Measurements from ENCODE around the gene EVI5. TPM values are rescaled to one million over a fixed set of nuclear protein-coding genes. Genes with fewer than 3 reads are reported as not detected.
A peak's percentile ranks its signal among the peaks of the same experiment; 100 is the strongest.

Gene EVI5
- total RNA-seq, 1 experiment from 2014 or later: 38.2 TPM

GRCh38 chr1:92831368-92831761 is 46.5 kb upstream of the EVI5 start:
- H3K9me3 ChIP-seq (ENCODE audit: low read length): no peaks in the 10 kb centered on the region
- ATAC-seq: no peak
- H3K27me3 ChIP-seq (ENCODE audit: low read length): no peaks in the 10 kb centered on the region
- DNase-seq: no peak
- H2AFZ ChIP-seq (ENCODE audit: low read length): peak overlapping the region; percentile 72
- H3K27ac ChIP-seq (ENCODE audit: low read length): no peak overlapping the region
- H3K4me1 ChIP-seq (ENCODE audit: insufficient read depth, low read length): peaks cover 20% of the 10 kb centered on the region
- no peaks in the 10 kb centered on the region for H3K9me2 ChIP-seq (replicated peaks; ENCODE audit: low read length)
- H4K20me1 ChIP-seq (ENCODE audit: low read length): peaks cover 42% of the 10 kb centered on the region
- peaks cover 46% of the 10 kb centered on the region for H3K79me2 ChIP-seq (ENCODE audit: low read length)
- H3K9ac ChIP-seq (ENCODE audit: low read length): no peak overlapping the region
- TF ChIP-seq CTCF (conservative IDR thresholded peaks at IDR 0.05; ENCODE audit: low read depth, low read length): no peak
- no peak for TF ChIP-seq EZH2 (IDR thresholded peaks at IDR 0.05; ENCODE audit: low read length, unreplicated experiment)
- no peak for TF ChIP-seq EZH2phosphoT487 (IDR thresholded peaks at IDR 0.05; ENCODE audit: borderline replicate concordance, low read length)
- H3K4me2 ChIP-seq (ENCODE audit: low read length): peak overlapping the region; percentile 88
- CTCF ChIA-PET: interaction anchor here (0.7 to 1.6 kb wide), 3 partner anchors 47 to 521 kb away, joined by 5 to 7 read pairs (median 6); no protein-coding TSS in a partner anchor
- H3K36me3 ChIP-seq (ENCODE audit: low read depth, low read length): peaks cover 41% of the 10 kb centered on the region
- POLR2A ChIA-PET (ENCODE audit: unreplicated experiment): interaction anchor here (1.1 kb wide), 1 partner anchor 46 kb away, joined by 3 read pairs; no protein-coding TSS in a partner anchor
- no peaks in the 10 kb centered on the region for H3F3A ChIP-seq (ENCODE audit: low read length, unreplicated experiment)
- peak overlapping the region; percentile 98 for H3K4me3 ChIP-seq (ENCODE audit: low read length)
- intact Hi-C loops (cut with micrococcal nuclease): loop anchor here (2.0 to 5.0 kb wide), 2 partner anchors 47 to 84 kb away; partner anchors contain the start of gene EVI5
- BruUV-seq (replicated peaks): TSS peak; percentile 64

DNA sequence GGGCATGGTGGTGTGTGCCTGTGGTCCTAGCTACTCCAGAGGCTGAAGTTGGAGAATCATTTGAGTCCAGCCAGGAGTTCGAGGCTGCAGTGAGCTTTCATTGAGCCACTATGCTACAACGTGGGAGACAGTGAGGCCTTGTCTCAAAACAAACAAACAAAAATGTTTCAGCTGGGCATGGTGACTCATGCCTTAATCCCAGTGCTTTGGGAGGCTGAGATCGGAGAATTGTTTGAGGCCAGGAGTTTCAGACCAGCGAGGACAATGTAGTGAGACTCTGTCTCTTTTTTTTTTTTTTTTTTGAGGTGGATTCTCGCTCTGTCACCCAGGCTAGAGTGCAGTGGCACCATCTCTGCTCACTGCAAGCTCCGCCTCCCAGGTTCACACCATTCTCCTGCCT is 41.9 kb upstream of the EVI5 start:
- Histone ChIP-seq H3K9me3 (ENCODE audit: low read length) (no peaks in the 10 kb centered on the region), H4K20me1 (ENCODE audit: low read length) (no peaks in the 10 kb centered on the region), H2AFZ (ENCODE audit: low read length) (no peak overlapping the region), H3K36me3 (ENCODE audit: low read depth, low read length) (no peaks in the 10 kb centered on the region), H3K79me2 (ENCODE audit: low read length) (peaks cover under 1% of the 10 kb centered on the region; the same call in 1 of the 2 replicates), H3K4me3 (ENCODE audit: low read length) (no peak overlapping the region), H3F3A (ENCODE audit: low read length, unreplicated experiment) (no peaks in the 10 kb centered on the region), H3K4me1 (ENCODE audit: insufficient read depth, low read length) (no peaks in the 10 kb centered on the region), H3K4me2 (ENCODE audit: low read length) (no peak overlapping the region), H3K9ac (ENCODE audit: low read length) (no peak overlapping the region), H3K27ac (ENCODE audit: low read length) (no peak overlapping the region), H3K9me2 (replicated peaks; ENCODE audit: low read length) (no peaks in the 10 kb centered on the region), H3K27me3 (ENCODE audit: low read length) (no peaks in the 10 kb centered on the region)
- no TSS peak for BruUV-seq (replicated peaks)
- ChIA-PET POLR2A (ENCODE audit: unreplicated experiment) (no interaction called here), CTCF (no interaction called here)
- ATAC-seq (no peak), DNase-seq (peak; percentile 49)
- intact Hi-C loops (cut with micrococcal nuclease): no loop called here
- TF ChIP-seq EZH2phosphoT487 (IDR thresholded peaks at IDR 0.05; ENCODE audit: borderline replicate concordance, low read length) (no peak), EZH2 (IDR thresholded peaks at IDR 0.05; ENCODE audit: low read length, unreplicated experiment) (no peak), CTCF (conservative IDR thresholded peaks at IDR 0.05; ENCODE audit: low read depth, low read length) (no peak)

DNA sequence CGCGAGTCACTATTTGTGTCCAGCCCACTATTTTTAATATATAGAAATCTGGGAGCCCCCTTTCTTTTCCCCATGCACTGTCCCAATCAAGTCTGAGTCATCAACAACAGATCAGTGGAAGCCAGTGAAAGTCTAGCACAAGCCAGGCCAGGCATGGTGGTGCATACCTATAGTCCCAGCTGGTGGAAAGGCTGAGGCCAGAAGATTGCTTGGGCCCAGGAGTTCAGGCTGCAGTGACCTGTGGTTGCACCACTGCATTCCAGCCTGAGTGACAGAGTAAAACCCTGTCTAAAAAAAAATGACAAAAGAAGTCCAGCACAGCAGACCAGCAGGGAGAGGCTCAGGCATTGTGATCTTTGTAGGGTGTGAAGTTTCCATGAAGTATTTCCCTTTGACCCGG is 38.0 kb upstream of the EVI5 start:
- POLR2A ChIA-PET (ENCODE audit: unreplicated experiment): no interaction called here

More for the DNA sequence above, 38.0 kb upstream of the EVI5 start:
- no peaks in the 10 kb centered on the region for H3K9me3 ChIP-seq (ENCODE audit: low read length)
- ATAC-seq (no peak), DNase-seq (peak; percentile 12)
- TF ChIP-seq CTCF (conservative IDR thresholded peaks at IDR 0.05; ENCODE audit: low read depth, low read length) (no peak), EZH2 (IDR thresholded peaks at IDR 0.05; ENCODE audit: low read length, unreplicated experiment) (no peak), EZH2phosphoT487 (IDR thresholded peaks at IDR 0.05; ENCODE audit: borderline replicate concordance, low read length) (no peak)
- no peaks in the 10 kb centered on the region for H4K20me1 ChIP-seq (ENCODE audit: low read length)
- H3K4me2 ChIP-seq (ENCODE audit: low read length): no peak overlapping the region
- CTCF ChIA-PET: interaction anchor here (1.1 kb wide), 1 partner anchor 74 kb away, joined by 3 read pairs; no protein-coding TSS in a partner anchor
- no peaks in the 10 kb centered on the region for H3K36me3 ChIP-seq (ENCODE audit: low read depth, low read length)
- no peak overlapping the region for H3K9ac ChIP-seq (ENCODE audit: low read length)
- H3K4me1 ChIP-seq (ENCODE audit: insufficient read depth, low read length): peaks cover 3% of the 10 kb centered on the region
- BruUV-seq (replicated peaks): no TSS peak
- no peaks in the 10 kb centered on the region for H3F3A ChIP-seq (ENCODE audit: low read length, unreplicated experiment)
- intact Hi-C loops (cut with micrococcal nuclease): no loop called here
- H3K27me3 ChIP-seq (ENCODE audit: low read length): no peaks in the 10 kb centered on the region
- H3K27ac ChIP-seq (ENCODE audit: low read length): no peak overlapping the region
- no peak overlapping the region for H3K4me3 ChIP-seq (ENCODE audit: low read length)
- H2AFZ ChIP-seq (ENCODE audit: low read length): no peak overlapping the region
- no peaks in the 10 kb centered on the region for H3K79me2 ChIP-seq (ENCODE audit: low read length)
- no peaks in the 10 kb centered on the region for H3K9me2 ChIP-seq (replicated peaks; ENCODE audit: low read length)

Data from PC-3 (cell line).